BLaER1 treated with 17β-estradiol and CSF1 and Interleukin-3, amounts not matched to agents 10 nM and 100 nM (cell line): ENCODE data around the gene FERMT1.

Source experiments
- H3K27ac ChIP-seq, 11 experiments: shearing (Covaris generic); formaldehyde crosslinking; 2 replicates each; pipeline ENCODE4 v1.8.1; 2022
- H3K27me3 ChIP-seq, 11 experiments: shearing (Covaris generic); formaldehyde crosslinking; 2 replicates each; pipeline ENCODE4 v1.8.1; 2022
- H3K36me3 ChIP-seq, 11 experiments: shearing (Covaris generic); formaldehyde crosslinking; 2 replicates each; pipeline ENCODE4 v1.8.1; 2022
- H3K4me1 ChIP-seq, 10 experiments: shearing (Covaris generic); formaldehyde crosslinking; 2 replicates each; pipeline ENCODE4 v1.8.1; 2022
- H3K4me2 ChIP-seq, 11 experiments: shearing (Covaris generic); formaldehyde crosslinking; 2 replicates each; pipeline ENCODE4 v1.8.1; 2022
- H3K4me3 ChIP-seq, 10 experiments: shearing (Covaris generic); formaldehyde crosslinking; 2 replicates each; pipeline ENCODE4 v1.8.1; 2022
- H3K9ac ChIP-seq, 11 experiments: shearing (Covaris generic); formaldehyde crosslinking; 2 replicates each; pipeline ENCODE4 v1.8.1; 2022
- H3K9me3 ChIP-seq, 11 experiments: shearing (Covaris generic); formaldehyde crosslinking; replicated peaks in 1 of 11; 2 replicates each; pipeline ENCODE4 v1.8.1; 2022
- H4K20me1 ChIP-seq, 11 experiments: shearing (Covaris generic); formaldehyde crosslinking; 2 replicates each; pipeline ENCODE4 v1.8.1; 2022
- Cebpa-rat ChIP-seq, 11 experiments: shearing (Covaris generic); IDR thresholded peaks; 2 replicates each; pipeline ENCODE4 v1.8.1; 2022

FERMT1 gene

GRCh38 chr20:6070829-6071695 lies 51.8 kb downstream of the FERMT1 start:
- Histone ChIP-seq H3K9ac (no peak overlapping the region), H4K20me1 (no peaks in the 10 kb centered on the region), H3K4me2 (no peak overlapping the region), H3K4me3 (no peak overlapping the region), H3K27ac (no peak overlapping the region), H3K4me1 (0 out of 20 replicates have a peak, but pooled peaks cover 0 to 6% (median 0%) of the 10 kb centered on the region in 10 experiments), H3K9me3 (no peaks in the 10 kb centered on the region), H3K36me3 (peaks cover 0 to 49% (median 15%) of the 10 kb centered on the region in 11 experiments; a peak in 13 of 22 replicates), H3K27me3 (no peaks in the 10 kb centered on the region)
- no peak for TF ChIP-seq Cebpa-rat (IDR thresholded peaks at IDR 0.05)

GRCh38 chr20:6069669-6070068 lies 53.2 kb downstream of the FERMT1 start:
- no peaks in the 10 kb centered on the region for H4K20me1 ChIP-seq

GRCh38 chr20:6067763-6068318 lies 55.0 kb downstream of the FERMT1 start:
- Histone ChIP-seq H3K4me3 (no peak overlapping the region), H3K27me3 (no peaks in the 10 kb centered on the region), H3K9me3 (no peaks in the 10 kb centered on the region), H3K4me2 (no peak overlapping the region), H3K9ac (no peak overlapping the region), H3K27ac (no peak overlapping the region), H4K20me1 (no peaks in the 10 kb centered on the region), H3K4me1 (no peaks in the 10 kb centered on the region), H3K36me3 (peaks cover 0 to 18% (median 4%) of the 10 kb centered on the region in 11 experiments; a peak in 8 of 22 replicates)
- no peak for TF ChIP-seq Cebpa-rat (IDR thresholded peaks at IDR 0.05)

More at GRCh38 chr20:6069669-6070068, 53.2 kb downstream of the FERMT1 start:
- no peak overlapping the region for H3K9ac ChIP-seq
- no peaks in the 10 kb centered on the region for H3K27me3 ChIP-seq
- H3K36me3 ChIP-seq: peaks cover 0 to 36% (median 4%) of the 10 kb centered on the region in 11 experiments; a peak in 11 of 22 replicates
- H3K4me2 ChIP-seq: no peak overlapping the region
- no peak for TF ChIP-seq Cebpa-rat (IDR thresholded peaks at IDR 0.05)
- no peaks in the 10 kb centered on the region for H3K9me3 ChIP-seq
- no peak overlapping the region for H3K4me3 ChIP-seq
- H3K27ac ChIP-seq: no peak overlapping the region
- no peaks in the 10 kb centered on the region for H3K4me1 ChIP-seq

DNA sequence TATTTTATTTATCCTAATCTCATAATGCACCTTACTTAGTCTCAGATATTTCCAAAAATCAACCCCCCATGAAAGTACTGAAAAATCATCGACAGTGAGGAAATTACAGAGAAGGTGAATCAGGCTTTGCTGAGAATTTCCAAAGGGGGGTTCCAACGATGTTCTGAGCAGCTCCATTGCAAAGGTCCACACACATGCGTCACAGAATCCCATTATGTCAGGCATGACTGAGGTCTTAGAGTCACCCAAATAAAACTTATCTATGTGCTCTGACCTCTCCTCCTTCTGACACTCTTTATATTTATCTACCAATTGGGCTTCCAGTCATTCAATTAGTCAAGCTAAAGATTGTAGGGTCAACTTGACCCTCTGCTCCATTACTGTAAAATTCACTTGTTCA lies 56.2 kb downstream of the FERMT1 start:
- H3K4me2 ChIP-seq: no peak overlapping the region
- no peak for TF ChIP-seq Cebpa-rat (IDR thresholded peaks at IDR 0.05)
- H3K27me3 ChIP-seq: no peaks in the 10 kb centered on the region
- no peak overlapping the region for H3K4me3 ChIP-seq
- no peak overlapping the region for H3K27ac ChIP-seq
- peaks cover 0 to 10% (median 0%) of the 10 kb centered on the region in 11 experiments; a peak in 1 of 22 replicates for H3K36me3 ChIP-seq
- H3K4me1 ChIP-seq: no peaks in the 10 kb centered on the region
- no peaks in the 10 kb centered on the region for H3K9me3 ChIP-seq
- H4K20me1 ChIP-seq: no peaks in the 10 kb centered on the region
- H3K9ac ChIP-seq: no peak overlapping the region

GRCh38 chr20:6061544-6061943 lies 61.3 kb downstream of the FERMT1 start:
- H4K20me1 ChIP-seq: no peaks in the 10 kb centered on the region
- H3K4me2 ChIP-seq: no peak overlapping the region
- TF ChIP-seq Cebpa-rat (IDR thresholded peaks at IDR 0.05): no peak
- no peaks in the 10 kb centered on the region for H3K27me3 ChIP-seq
- no peak overlapping the region for H3K9ac ChIP-seq
- no peaks in the 10 kb centered on the region for H3K36me3 ChIP-seq
- no peak overlapping the region for H3K4me3 ChIP-seq
- peaks cover 0 to 10% (median 6%) of the 10 kb centered on the region in 10 experiments; a peak in 9 of 20 replicates for H3K4me1 ChIP-seq
- H3K27ac ChIP-seq: no peak overlapping the region
- H3K9me3 ChIP-seq: no peaks in the 10 kb centered on the region

GRCh38 chr20:6060213-6060612 lies 62.6 kb downstream of the FERMT1 start:
- H3K36me3 ChIP-seq: no peaks in the 10 kb centered on the region
- H3K9ac ChIP-seq: no peak overlapping the region
- H3K27ac ChIP-seq: no peak overlapping the region
- H3K27me3 ChIP-seq: no peaks in the 10 kb centered on the region
- TF ChIP-seq Cebpa-rat (IDR thresholded peaks at IDR 0.05): no peak
- peaks cover 0 to 10% (median 8%) of the 10 kb centered on the region in 10 experiments; a peak in 9 of 20 replicates for H3K4me1 ChIP-seq
- H3K4me3 ChIP-seq: no peak overlapping the region
- H4K20me1 ChIP-seq: no peaks in the 10 kb centered on the region
- H3K9me3 ChIP-seq: no peaks in the 10 kb centered on the region
- no peak overlapping the region for H3K4me2 ChIP-seq

DNA sequence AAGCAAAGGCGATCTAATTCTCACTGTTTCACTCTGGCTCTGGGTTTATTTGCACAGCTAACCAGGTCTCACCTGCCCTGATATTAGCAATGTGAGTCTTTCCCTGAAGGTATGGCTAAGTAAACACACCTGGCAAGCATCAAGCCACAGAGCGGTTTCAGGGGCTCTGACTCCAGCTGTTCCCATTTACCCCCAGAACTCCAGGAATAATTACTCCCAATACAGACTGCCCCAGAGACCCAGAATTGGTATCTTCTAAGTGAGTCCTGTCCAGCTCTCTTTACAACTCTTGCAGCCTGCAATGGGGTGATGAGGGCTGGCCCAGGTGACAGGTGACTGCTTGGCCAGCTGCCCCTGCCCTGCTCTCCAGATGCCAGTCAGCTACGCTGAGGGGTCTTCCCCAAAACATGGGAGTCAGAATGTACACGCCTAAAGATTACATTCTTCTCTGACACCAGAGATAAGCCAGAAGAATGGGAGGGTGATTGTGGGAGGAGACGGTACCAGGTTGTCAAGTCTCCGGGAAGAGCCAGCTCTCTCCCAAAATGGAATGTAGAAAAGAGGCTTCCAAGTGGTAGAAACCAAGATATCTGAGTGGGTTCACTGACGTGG lies 64.0 kb downstream of the FERMT1 start:
- no peaks in the 10 kb centered on the region for H3K9me3 ChIP-seq
- no peaks in the 10 kb centered on the region for H3K36me3 ChIP-seq
- no peak overlapping the region for H3K9ac ChIP-seq
- H3K4me1 ChIP-seq: peaks cover 0 to 13% (median 9%) of the 10 kb centered on the region in 10 experiments; a peak in 9 of 20 replicates
- H3K27me3 ChIP-seq: peaks cover 0 to 7% (median 5%) of the 10 kb centered on the region in 11 experiments; a peak in 13 of 22 replicates
- no peak overlapping the region for H3K4me2 ChIP-seq
- no peaks in the 10 kb centered on the region for H4K20me1 ChIP-seq
- no peak overlapping the region for H3K27ac ChIP-seq
- no peak overlapping the region for H3K4me3 ChIP-seq
- no peak for TF ChIP-seq Cebpa-rat (IDR thresholded peaks at IDR 0.05)

DNA sequence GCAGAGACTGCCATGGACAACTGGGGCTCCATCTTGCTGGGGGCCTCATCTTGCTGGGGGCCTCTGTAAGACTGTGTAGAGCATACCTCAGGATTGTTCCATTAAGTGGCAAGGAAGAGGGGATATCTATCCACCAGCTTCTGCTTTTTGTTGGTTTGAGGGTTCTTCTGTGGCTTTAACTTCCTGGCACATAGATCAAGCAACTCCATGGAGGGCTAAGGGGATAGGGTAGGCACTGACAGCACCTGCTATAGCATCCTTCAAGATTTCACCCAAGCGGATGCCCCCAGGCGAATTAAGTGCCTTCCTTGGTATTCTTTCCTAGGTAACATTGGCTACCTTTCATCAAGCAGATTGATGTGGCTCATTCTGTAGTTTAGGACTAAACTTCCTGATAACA lies 65.1 kb downstream of the FERMT1 start:
- Histone ChIP-seq H3K27ac (no peak overlapping the region), H3K9me3 (peaks cover 0 to 2% (median 0%) of the 10 kb centered on the region in 11 experiments; a peak in 3 of 22 replicates), H3K4me2 (peak overlapping the region in 8 of 11 experiments; percentile 3 to 36 (median 13); a peak in 8 of 22 replicates), H3K36me3 (no peaks in the 10 kb centered on the region), H3K27me3 (peaks cover 10 to 18% (median 16%) of the 10 kb centered on the region in 11 experiments), H4K20me1 (0 out of 22 replicates have a peak, but pooled peaks cover 0 to 2% (median 0%) of the 10 kb centered on the region in 11 experiments), H3K4me3 (no peak overlapping the region), H3K9ac (no peak overlapping the region), H3K4me1 (peaks cover 0 to 13% (median 9%) of the 10 kb centered on the region in 10 experiments; a peak in 9 of 20 replicates)
- no peak for TF ChIP-seq Cebpa-rat (IDR thresholded peaks at IDR 0.05)

- TF ChIP-seq Cebpa-rat (IDR thresholded peaks at IDR 0.05): no peak
- H3K36me3 ChIP-seq: no peaks in the 10 kb centered on the region
- no peak overlapping the region for H3K4me3 ChIP-seq
- peaks cover 0 to 8% (median 0%) of the 10 kb centered on the region in 11 experiments; a peak in 2 of 22 replicates for H4K20me1 ChIP-seq
- no peak overlapping the region for H3K27ac ChIP-seq
- H3K9me3 ChIP-seq: peaks cover 0 to 8% (median 5%) of the 10 kb centered on the region in 11 experiments; a peak in 10 of 22 replicates
- peaks cover 15 to 23% (median 21%) of the 10 kb centered on the region in 11 experiments for H3K27me3 ChIP-seq
- peaks cover 0 to 13% (median 9%) of the 10 kb centered on the region in 10 experiments; a peak in 9 of 20 replicates for H3K4me1 ChIP-seq
- no peak overlapping the region for H3K9ac ChIP-seq
- H3K4me2 ChIP-seq: peak overlapping the region in 3 of 11 experiments; percentile 7 to 36 (median 16); a peak in 4 of 22 replicates
These were observed 65.7 kb downstream of the FERMT1 start for GRCh38 chr20:6057139-6057538.
